Thyroid gland (tissue), 4 donors: ENCODE results near the gene NPR1. TPM values are rescaled to one million over a fixed set of nuclear protein-coding genes. Genes with fewer than 3 reads are reported as not detected.
"Not testable (repeated sequence)": the region's sequence is repeated elsewhere in the genome, so short reads cannot be mapped to it uniquely, and the experiment has no call there.

Experiments
- DNase-seq, 2 donors: peaks; one replicate each; pipeline ENCODE4 v3.0.0-alpha.2; 2019
- H3K27ac ChIP-seq, 3 donors: fragments of 200-600 bp; sonication (generic); 1 replicate in 2 of 3; 2 replicates in 1 of 3; pipeline ENCODE4 v1.5.1; 2016 to 2019; ENCODE audit warnings: mild to moderate bottlenecking in 1 of 3, moderate library complexity in 1 of 3
- H3K27me3 ChIP-seq: fragments of 200-600 bp; sonication (generic); one replicate; pipeline ENCODE4 v1.5.1; 2019
- H3K36me3 ChIP-seq, 2 donors: fragments of 200-600 bp; sonication (generic); one replicate each; pipeline ENCODE4 v1.5.1; 2016 to 2019
- H3K4me1 ChIP-seq, 2 donors: fragments of 200-600 bp; sonication (generic); one replicate each; pipeline ENCODE4 v1.5.1; 2017 to 2019
- H3K4me3 ChIP-seq, 3 donors: fragments of 200-600 bp; sonication (generic); replicated peaks in 1 of 3; 1 replicate in 2 of 3; 2 replicates in 1 of 3; pipeline ENCODE4 v1.5.1; 2016; ENCODE audit warnings: mild to moderate bottlenecking in 1 of 3
- H3K9me3 ChIP-seq: fragments of 200-600 bp; sonication (generic); one replicate; pipeline ENCODE4 v1.5.1; 2017
- CTCF ChIP-seq, 6 experiments: fragments of 200-600 bp in 3 of 6; fragments of 450-650 bp in 3 of 6; sonication (generic) in 3 of 6; IDR thresholded peaks; one replicate each; pipeline ENCODE4 v1.5.1; 2016 to 2019; ENCODE audit warnings: antibody characterized with exemption in 6 of 6, mild to moderate bottlenecking in 2 of 6, inconsistent platforms in 1 of 6, moderate library complexity in 1 of 6
- POLR2A ChIP-seq, 2 donors: fragments of 450-650 bp; IDR thresholded peaks; one replicate each; pipeline ENCODE4 v1.6.1; 2017; ENCODE audit warnings: antibody characterized with exemption in 2 of 2, mild to moderate bottlenecking in 2 of 2, moderate library complexity in 1 of 2
- WGBS, 2 donors: methylation state at CpG; one replicate each; pipeline ENCODE4 v1.1.5; 2017; 5-methylcytosine and 5-hydroxymethylcytosine counted together
- intact Hi-C: fragments of 100-400 bp; cut with DNase I; formaldehyde crosslinking; loops from one replicate; pipeline ENCODE4 v1.15.1; 2023
- total RNA-seq, 4 donors: library from RNA; depleted of rRNA; stranded (reverse); fragments of >200 nt; gene quantifications; one replicate each; pipeline ENCODE4 v1.2.3, GENCODE V29; 2016

The NPR1 gene
- total RNA-seq, 4 donors from 2014 or later, result 20.9 to 35.1 (median 30.0) TPM

- Histone ChIP-seq H3K36me3 (peaks cover 39 to 54% of the 10 kb centered on the region in 2 donors), H3K4me1 (peaks cover 25 to 31% of the 10 kb centered on the region in 2 donors), H3K9me3 (no peaks in the 10 kb centered on the region), H3K27me3 (no peaks in the 10 kb centered on the region), H3K27ac (no peak overlapping the region), H3K4me3 (no peak overlapping the region)
- TF ChIP-seq CTCF (IDR thresholded peaks at IDR 0.05) (no peak), POLR2A (IDR thresholded peaks at IDR 0.05) (no peak)
- intact Hi-C loops, result no loop called here
- no peak for DNase-seq
- WGBS, 2 donors, result 94% methylated on average over 9 of the region's 9 CpGs
Observed at GRCh38 chr1:153636312-153636711, 42.2 kb upstream of the NPR1 start.

- 90 to 95% methylated on average over 6 of the region's 6 CpGs for WGBS, 2 donors
- no peak for TF ChIP-seq POLR2A (IDR thresholded peaks at IDR 0.05)
- no peak for TF ChIP-seq CTCF (IDR thresholded peaks at IDR 0.05)
Observed at GRCh38 chr1:153638261-153638660, 40.2 kb upstream of the NPR1 start.

GRCh38 chr1:153639280-153639679 is 39.2 kb upstream of the NPR1 start:
- Histone ChIP-seq H3K27ac (no peak overlapping the region), H3K27me3 (no peaks in the 10 kb centered on the region), H3K4me3 (no peak overlapping the region), H3K4me1 (peaks cover 18 to 20% of the 10 kb centered on the region in 2 donors), H3K36me3 (peaks cover 64 to 78% of the 10 kb centered on the region in 2 donors), H3K9me3 (no peaks in the 10 kb centered on the region)
- intact Hi-C loops, result no loop called here
- no peak for TF ChIP-seq POLR2A (IDR thresholded peaks at IDR 0.05)
- TF ChIP-seq CTCF (IDR thresholded peaks at IDR 0.05), result no peak
- 86 to 91% methylated on average over 3 of the region's 3 CpGs for WGBS, 2 donors
- no peak for DNase-seq

More at GRCh38 chr1:153638261-153638660, 40.2 kb upstream of the NPR1 start:
- Histone ChIP-seq H3K36me3 (peaks cover 58 to 71% of the 10 kb centered on the region in 2 donors), H3K4me1 (peaks cover 20 to 23% of the 10 kb centered on the region in 2 donors), H3K9me3 (no peaks in the 10 kb centered on the region), H3K27me3 (no peaks in the 10 kb centered on the region), H3K4me3 (no peak overlapping the region), H3K27ac (no peak overlapping the region)
- intact Hi-C loops, result no loop called here
- no peak for DNase-seq

GRCh38 chr1:153640213-153640612 is 38.3 kb upstream of the NPR1 start:
- DNase-seq, H3K27me3 ChIP-seq, H3K4me3 ChIP-seq, intact Hi-C loops, H3K9me3 ChIP-seq, H3K27ac ChIP-seq: not testable (repeated sequence)
- peaks cover 14 to 17% of the 10 kb centered on the region in 2 donors for H3K4me1 ChIP-seq
- peaks cover 69 to 87% of the 10 kb centered on the region in 2 donors for H3K36me3 ChIP-seq
- WGBS, 2 donors, result 97 to 98% methylated on average over 5 of the region's 5 CpGs

- H3K36me3 ChIP-seq, result peaks cover 75 to 93% of the 10 kb centered on the region in 2 donors
Observed at GRCh38 chr1:153640861-153641260, 37.6 kb upstream of the NPR1 start.

More at GRCh38 chr1:153640861-153641260, 37.6 kb upstream of the NPR1 start:
- Histone ChIP-seq H3K27ac (no peak overlapping the region), H3K9me3 (no peaks in the 10 kb centered on the region), H3K4me1 (peaks cover 8 to 10% of the 10 kb centered on the region in 2 donors), H3K27me3 (no peaks in the 10 kb centered on the region), H3K4me3 (no peak overlapping the region)
- intact Hi-C loops, result no loop called here
- TF ChIP-seq CTCF (IDR thresholded peaks at IDR 0.05) (no peak), POLR2A (IDR thresholded peaks at IDR 0.05) (no peak)
- no peak for DNase-seq
- 68 to 69% methylated on average over 6 of the region's 6 CpGs for WGBS, 2 donors
